Thymus (tissue), 14 donors: ENCODE measurements around the gene TMC2. TPM values are rescaled to one million over a fixed set of nuclear protein-coding genes. Genes with fewer than 3 reads are reported as not detected.
A peak's percentile ranks its signal among the peaks of the same experiment; 100 is the strongest.
"Not testable (repeated sequence)": the region's sequence is repeated elsewhere in the genome, so short reads cannot be mapped to it uniquely, and the experiment has no call there.

Experiments
- DNase-seq, 9 donors: peaks; one replicate each; pipeline ENCODE4 v3.0.0-alpha.2; 2013; ENCODE audit warnings: low spot score in 9 of 9, low read depth in 6 of 9, missing footprints in 1 of 9
- H3K27ac ChIP-seq, 2 donors: one replicate each; pipeline ENCODE4 v1.5.1; 2013; ENCODE audit warnings: control low read depth in 1 of 2, low read depth in 1 of 2, low read length in 1 of 2, mild to moderate bottlenecking in 1 of 2, moderate library complexity in 1 of 2
- H3K27me3 ChIP-seq, 2 donors: one replicate each; pipeline ENCODE4 v1.5.1; 2013; ENCODE audit warnings: low read length in 1 of 2; ENCODE audit not compliant: control insufficient read depth in 2 of 2, insufficient read depth in 1 of 2
- H3K36me3 ChIP-seq, 2 donors: one replicate each; pipeline ENCODE4 v1.5.1; 2013; ENCODE audit warnings: low read length in 1 of 2, mild to moderate bottlenecking in 1 of 2, moderate library complexity in 1 of 2; ENCODE audit not compliant: control insufficient read depth in 2 of 2, insufficient read depth in 2 of 2
- H3K4me1 ChIP-seq, 2 donors: one replicate each; pipeline ENCODE4 v1.5.1; 2013; ENCODE audit warnings: low read length in 2 of 2; ENCODE audit not compliant: control insufficient read depth in 2 of 2, insufficient read depth in 2 of 2
- H3K4me3 ChIP-seq, 2 donors: one replicate each; pipeline ENCODE4 v1.5.1; 2013; ENCODE audit warnings: low read length in 2 of 2, control low read depth in 1 of 2, mild to moderate bottlenecking in 1 of 2
- H3K9me3 ChIP-seq, 2 donors: one replicate each; pipeline ENCODE4 v1.5.1; 2013; ENCODE audit warnings: low read length in 1 of 2, mild to moderate bottlenecking in 1 of 2; ENCODE audit not compliant: control insufficient read depth in 2 of 2, insufficient read depth in 1 of 2
- WGBS: extraction: QIAGEN DNeasy Blood & Tissue Kit; methylation state at CpG from one replicate; pipeline ENCODE4 v1.1.7; 2013; 5-methylcytosine and 5-hydroxymethylcytosine counted together
- long read RNA-seq, 10 donors: transcript quantifications; one replicate each; lab custom pipeline, GENCODE V29; 2026
- polyA plus RNA-seq: library from polyadenylated mRNA; stranded (reverse); fragments of 200-250 nt; gene quantifications from one replicate; pipeline ENCODE4 v1.2.3, GENCODE V29; 2013
- total RNA-seq: library from RNA; stranded (reverse); fragments of 120-200 nt; gene quantifications from one replicate; pipeline ENCODE4 v1.2.4, GENCODE V29; 2013
- donor health status: healthy.

TMC2 gene
- not detected for total RNA-seq
- 0.05 TPM for polyA plus RNA-seq
- long read RNA-seq, donor 1, result 0 reads
- long read RNA-seq, donor 2, result 0 reads
- long read RNA-seq, donor 3, result 0 reads
- long read RNA-seq, donor 4, result 0 reads
- long read RNA-seq, donor 5, result 0 reads
- long read RNA-seq, donor 6, result 0 reads
- long read RNA-seq, donor 7, result 0 reads
- long read RNA-seq, donor 8, result 0 reads
- long read RNA-seq, donor 9, result 0 reads
- long read RNA-seq, donor 10, result 0 reads

- peaks cover 0 to 51% of the 10 kb centered on the region in 2 donors for H3K27me3 ChIP-seq
- no peaks in the 10 kb centered on the region for H3K36me3 ChIP-seq
- no peak for DNase-seq
- H3K9me3 ChIP-seq, result no peaks in the 10 kb centered on the region
- H3K4me3 ChIP-seq, result no peak within 1 kb of the TSS
- H3K4me1 ChIP-seq, result no peaks in the 10 kb centered on the region
- 85% methylated on average over 13 of the region's 13 CpGs for WGBS
- H3K27ac ChIP-seq, result no peak within 1 kb of the TSS
These were observed at the start of gene TMC2 for GRCh38 chr20:2536560-2536986. Gene TMC2 (plus strand): TSS chr20:2536573. CDS start chr20:2536622, 49 bp downstream.

- not testable (repeated sequence) for H3K27me3 ChIP-seq, H3K36me3 ChIP-seq, H3K4me1 ChIP-seq, H3K27ac ChIP-seq, H3K4me3 ChIP-seq, H3K9me3 ChIP-seq, DNase-seq
- WGBS, result 94% methylated on average over 2 of the region's 2 CpGs
These were observed 33.5 kb upstream of the TMC2 start for GRCh38 chr20:2502808-2503384.

- H3K4me3 ChIP-seq, H3K36me3 ChIP-seq, DNase-seq, H3K27ac ChIP-seq, H3K27me3 ChIP-seq, H3K9me3 ChIP-seq: not testable (repeated sequence)
- 82% methylated on average over 2 of the region's 2 CpGs for WGBS
- peaks cover 8 to 12% of the 10 kb centered on the region in 2 donors for H3K4me1 ChIP-seq
These were observed 31.6 kb upstream of the TMC2 start for GRCh38 chr20:2504803-2505202.

DNA sequence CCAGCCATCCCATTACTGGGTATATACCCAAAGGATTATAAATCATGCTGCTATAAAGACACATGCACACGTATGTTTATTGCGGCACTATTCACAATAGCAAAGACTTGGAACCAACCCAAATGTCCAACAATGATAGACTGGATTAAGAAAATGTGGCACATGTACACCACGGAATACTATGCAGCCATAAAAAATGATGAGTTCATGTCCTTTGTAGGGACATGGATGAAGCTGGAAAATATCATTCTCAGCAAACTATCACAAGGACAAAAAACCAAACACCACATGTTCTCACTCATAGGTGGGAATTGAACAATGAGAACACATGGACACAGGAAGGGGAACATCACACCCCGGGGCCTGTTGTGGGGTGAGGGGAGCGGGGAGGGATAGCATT is 29.9 kb upstream of the TMC2 start:
- not testable (repeated sequence) for H3K27me3 ChIP-seq, H3K4me3 ChIP-seq, H3K27ac ChIP-seq, H3K9me3 ChIP-seq, H3K36me3 ChIP-seq, DNase-seq
- WGBS, result 95% methylated on average over 3 of the region's 5 CpGs
- H3K4me1 ChIP-seq, result peaks cover 8 to 12% of the 10 kb centered on the region in 2 donors

DNA sequence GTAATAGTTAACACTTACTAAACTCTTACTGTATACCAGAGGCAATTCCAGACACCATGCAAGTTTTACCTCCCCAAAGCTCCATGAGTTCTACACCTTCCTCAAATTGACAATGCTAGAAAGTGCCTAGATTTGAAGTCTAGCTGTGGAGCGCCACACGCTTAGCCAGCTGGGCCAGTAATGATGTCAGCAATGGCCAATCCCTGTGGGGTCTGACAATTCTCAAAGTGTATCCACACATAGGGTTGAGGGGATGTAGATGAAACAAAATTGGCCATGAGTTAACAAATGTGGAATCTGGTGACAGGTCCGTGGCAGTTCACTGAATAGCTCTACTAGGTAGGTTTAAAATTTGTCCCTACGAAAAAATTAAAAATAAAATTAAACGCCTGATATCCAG is 28.9 kb upstream of the TMC2 start:
- peaks cover 0 to 5% of the 10 kb centered on the region in 2 donors for H3K27me3 ChIP-seq
- H3K4me3 ChIP-seq, result no peak overlapping the region
- H3K9me3 ChIP-seq, result no peaks in the 10 kb centered on the region
- peaks cover 8 to 12% of the 10 kb centered on the region in 2 donors for H3K4me1 ChIP-seq
- H3K36me3 ChIP-seq, result no peaks in the 10 kb centered on the region
- DNase-seq, result no peak
- no peak overlapping the region for H3K27ac ChIP-seq
- 97% methylated on average over 5 of the region's 5 CpGs for WGBS

DNA sequence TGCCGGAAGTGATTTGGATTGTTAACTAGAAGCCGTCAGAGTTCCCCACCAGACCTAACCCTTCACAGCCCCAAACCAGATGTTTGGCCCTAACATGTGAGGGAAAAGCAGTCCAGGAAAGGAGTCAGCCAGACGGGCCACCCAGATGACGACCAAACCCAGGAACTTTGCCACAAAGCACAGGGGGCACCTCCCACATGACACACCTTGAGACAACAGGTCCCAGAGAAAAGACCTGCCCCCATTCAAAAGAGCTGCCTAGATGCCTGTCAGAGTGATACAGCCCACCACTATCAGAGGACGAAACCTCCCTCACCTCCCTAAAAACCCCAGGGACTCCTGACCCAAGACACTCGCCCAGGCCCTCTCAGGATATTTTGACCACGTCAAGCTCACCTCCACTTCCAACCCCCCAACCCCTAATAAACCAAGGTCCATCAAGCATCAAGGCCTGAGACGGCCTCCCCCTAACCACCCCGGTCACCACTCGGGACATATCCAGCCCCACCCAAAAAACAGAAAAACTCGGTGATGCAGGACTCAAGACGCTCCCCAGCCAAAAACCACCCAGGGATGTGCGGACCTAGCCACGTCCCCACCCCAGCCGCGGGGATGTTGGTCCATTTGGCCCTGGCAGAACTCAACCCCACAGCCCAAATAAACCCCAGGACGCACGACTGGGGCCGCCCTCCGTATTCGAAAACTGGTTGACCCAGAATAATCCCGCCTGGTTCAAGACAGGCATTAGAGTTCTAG is 28.3 kb upstream of the TMC2 start:
- WGBS, result 28% methylated on average over 22 of the region's 22 CpGs
- Histone ChIP-seq H3K4me1 (peaks cover 8 to 12% of the 10 kb centered on the region in 2 donors), H3K27me3 (peaks cover 0 to 5% of the 10 kb centered on the region in 2 donors), H3K4me3 (peak overlapping the region; percentile 86 to 91), H3K27ac (no peak overlapping the region), H3K36me3 (no peaks in the 10 kb centered on the region), H3K9me3 (no peaks in the 10 kb centered on the region)
- peak in 1 of 9 donors; percentile 17 for DNase-seq

- H3K9me3 ChIP-seq, result no peaks in the 10 kb centered on the region
- peak within 1 kb of the TSS; percentile 80 to 84 for H3K27ac ChIP-seq
- DNase-seq, result peak; percentile 68 to 92 (median 83)
- no peaks in the 10 kb centered on the region for H3K36me3 ChIP-seq
- H3K4me3 ChIP-seq, result peak within 1 kb of the TSS; percentile 86 to 91
- 2% methylated on average over 53 of the region's 53 CpGs for WGBS
- peaks cover 3 to 5% of the 10 kb centered on the region in 2 donors for H3K27me3 ChIP-seq
- H3K4me1 ChIP-seq, result peaks cover 8 to 12% of the 10 kb centered on the region in 2 donors
These were observed 27.5 kb upstream of the TMC2 start, which contains the start of gene ZNF343 for GRCh38 chr20:2508631-2509467. Gene ZNF343 (minus strand): TSS chr20:2508915. CDS start chr20:2493895, 15,020 bp downstream.

DNA sequence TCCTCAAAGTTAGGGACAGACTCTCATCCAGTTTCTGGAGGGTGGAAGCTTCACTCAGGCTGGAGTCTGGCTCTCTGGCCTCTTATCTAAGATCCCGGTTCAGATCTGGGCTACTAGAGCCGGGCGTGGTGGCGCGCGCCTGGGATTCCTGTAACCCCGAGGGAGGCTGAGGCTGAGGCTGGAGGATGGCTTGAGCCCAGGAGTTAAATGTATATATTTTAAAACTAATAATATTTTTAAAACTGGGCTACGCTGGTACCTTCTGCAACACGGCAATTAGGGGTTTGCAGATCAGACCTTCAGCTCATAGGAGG is 26.9 kb upstream of the TMC2 start:
- Histone ChIP-seq H3K4me3 (peak overlapping the region; percentile 86 to 91), H3K4me1 (peaks cover 8 to 12% of the 10 kb centered on the region in 2 donors), H3K9me3 (no peaks in the 10 kb centered on the region), H3K36me3 (no peaks in the 10 kb centered on the region), H3K27ac (peak overlapping the region in 1 of 2 donors; percentile 80), H3K27me3 (peaks cover 3 to 5% of the 10 kb centered on the region in 2 donors)
- 83% methylated on average over 9 of the region's 9 CpGs for WGBS
- DNase-seq, result no peak
